HCT116 (cell line): ENCODE results near the gene HDAC2.
"Not testable (repeated sequence)": the region's sequence is repeated elsewhere in the genome, so short reads cannot be mapped to it uniquely, and the experiment has no call there.

ENCODE experiments used
- EGR1 ChIP-seq: IDR thresholded peaks from 2 replicates; pipeline ENCODE4 v1.6.1; 2012; ENCODE audit warnings: low read depth
- EZH2phosphoT487 ChIP-seq: fragments of 200-600 bp; IDR thresholded peaks from 2 replicates; pipeline ENCODE4 v1.6.1; 2018; ENCODE audit warnings: antibody characterized with exemption, borderline replicate concordance
- POLR2A ChIP-seq: IDR thresholded peaks from 2 replicates; pipeline ENCODE4 v1.7.0; 2011; ENCODE audit warnings: borderline replicate concordance; ENCODE audit not compliant: insufficient read depth, insufficient read length; ENCODE audit errors: extremely low read depth
- TF ChIP-seq, protein P1 (sequence below), 3 experiments: fragments of 200-600 bp in 1 of 3; sonication (generic) in 1 of 3; IDR thresholded peaks in 2 of 3; conservative IDR thresholded peaks in 1 of 3; 2 replicates each; pipeline ENCODE4 v1.5.1; 2012 to 2017; ENCODE audit warnings: low read depth in 2 of 3, low read length in 2 of 3, antibody characterized with exemption in 1 of 3, borderline replicate concordance in 1 of 3, control low read depth in 1 of 3, mild to moderate bottlenecking in 1 of 3, mixed read lengths in 1 of 3, mixed run types in 1 of 3, moderate library complexity in 1 of 3; ENCODE audit not compliant: insufficient read depth in 1 of 3

DNA sequence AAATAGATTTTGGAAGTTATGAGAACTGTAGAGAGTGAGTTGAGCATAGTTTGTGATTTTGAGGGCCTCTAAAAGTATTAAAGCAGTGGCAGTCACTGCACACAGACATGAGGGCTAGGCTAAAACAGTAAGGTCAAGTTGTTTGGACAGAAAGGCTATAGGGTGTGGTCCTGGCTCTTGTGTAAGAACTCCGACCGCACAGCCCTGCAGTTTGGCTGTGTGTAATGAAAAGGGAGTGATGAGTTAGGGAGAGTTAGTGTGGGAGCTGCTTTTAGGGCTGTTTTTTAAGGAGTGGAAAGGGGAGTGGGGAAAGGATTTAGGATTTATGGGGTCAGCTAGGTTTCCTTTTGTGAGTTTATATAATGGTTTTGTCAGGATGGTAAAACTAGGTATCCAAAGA, 43.2 kb upstream of the HDAC2 start:
- TF ChIP-seq POLR2A, EGR1, EZH2phosphoT487: not testable (repeated sequence)
- TF ChIP-seq, protein P1, sequence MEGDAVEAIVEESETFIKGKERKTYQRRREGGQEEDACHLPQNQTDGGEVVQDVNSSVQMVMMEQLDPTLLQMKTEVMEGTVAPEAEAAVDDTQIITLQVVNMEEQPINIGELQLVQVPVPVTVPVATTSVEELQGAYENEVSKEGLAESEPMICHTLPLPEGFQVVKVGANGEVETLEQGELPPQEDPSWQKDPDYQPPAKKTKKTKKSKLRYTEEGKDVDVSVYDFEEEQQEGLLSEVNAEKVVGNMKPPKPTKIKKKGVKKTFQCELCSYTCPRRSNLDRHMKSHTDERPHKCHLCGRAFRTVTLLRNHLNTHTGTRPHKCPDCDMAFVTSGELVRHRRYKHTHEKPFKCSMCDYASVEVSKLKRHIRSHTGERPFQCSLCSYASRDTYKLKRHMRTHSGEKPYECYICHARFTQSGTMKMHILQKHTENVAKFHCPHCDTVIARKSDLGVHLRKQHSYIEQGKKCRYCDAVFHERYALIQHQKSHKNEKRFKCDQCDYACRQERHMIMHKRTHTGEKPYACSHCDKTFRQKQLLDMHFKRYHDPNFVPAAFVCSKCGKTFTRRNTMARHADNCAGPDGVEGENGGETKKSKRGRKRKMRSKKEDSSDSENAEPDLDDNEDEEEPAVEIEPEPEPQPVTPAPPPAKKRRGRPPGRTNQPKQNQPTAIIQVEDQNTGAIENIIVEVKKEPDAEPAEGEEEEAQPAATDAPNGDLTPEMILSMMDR (IDR thresholded peaks at IDR 0.05 in 2 of 3, conservative IDR thresholded peaks at IDR 0.05 in 1 of 3; ENCODE audit: borderline replicate concordance in 1 of 3, insufficient read depth in 1 of 3, low read depth in 2 of 3, low read length in 2 of 3): not testable (repeated sequence)
